Hippocampal formation (tissue), 2 donors: ENCODE measurements around the gene SNX14.
A peak's percentile ranks its signal among the peaks of the same experiment; 100 is the strongest.
"Not testable (repeated sequence)": the region's sequence is repeated elsewhere in the genome, so short reads cannot be mapped to it uniquely, and the experiment has no call there.

ENCODE experiments used
- DNase-seq, 2 donors: peaks; one replicate each; lab custom pipeline; 2025; lab: John Stamatoyannopoulos, UW

Gene SNX14

GRCh38 chr6:85593438-85594196 is at the start of gene SNX14:
TSS of gene SNX14 (minus strand) at chr6:85593858. CDS start at chr6:85593718, 140 bp downstream.
- DNase-seq: peak; percentile 89 to 92

GRCh38 chr6:85642774-85643536 is 49.3 kb upstream of the SNX14 start, which contains the start of gene SYNCRIP:
TSS of gene SYNCRIP (minus strand) at chr6:85642886. CDS start at chr6:85641439, 1,447 bp downstream.
- peak; percentile 98 for DNase-seq

- peak; percentile 29 to 35 for DNase-seq
These were observed 48.5 kb upstream of the SNX14 start for GRCh38 chr6:85641897-85642773.

GRCh38 chr6:85641522-85641896 is 47.9 kb upstream of the SNX14 start:
- DNase-seq: no peak

GRCh38 chr6:85640821-85641220 is 47.2 kb upstream of the SNX14 start:
- DNase-seq: no peak

GRCh38 chr6:85637579-85637978 is 43.9 kb upstream of the SNX14 start:
- DNase-seq: no peak

- DNase-seq: no peak
These were observed 38.7 kb upstream of the SNX14 start for GRCh38 chr6:85632164-85632942.

- not testable (repeated sequence) for DNase-seq
These were observed 37.5 kb upstream of the SNX14 start for GRCh38 chr6:85631117-85631516.

- DNase-seq: no peak
These were observed 34.7 kb upstream of the SNX14 start for GRCh38 chr6:85628353-85628752.

GRCh38 chr6:85620308-85620707 is 26.6 kb upstream of the SNX14 start:
- DNase-seq: no peak

GRCh38 chr6:85614780-85615179 is 21.1 kb upstream of the SNX14 start:
- DNase-seq: no peak

GRCh38 chr6:85612690-85613474 is 19.2 kb upstream of the SNX14 start:
- no peak for DNase-seq

- no peak for DNase-seq
These were observed 16.7 kb upstream of the SNX14 start for GRCh38 chr6:85610182-85610895.

- no peak for DNase-seq
These were observed 8.4 kb upstream of the SNX14 start for GRCh38 chr6:85602100-85602499.

- no peak for DNase-seq
These were observed 7.2 kb upstream of the SNX14 start for GRCh38 chr6:85600713-85601313.

- DNase-seq: peak in 1 of 2 donors; percentile 36
These were observed 706 bp upstream of the SNX14 start for GRCh38 chr6:85594197-85594930.

GRCh38 chr6:85592033-85592432 is 1.6 kb downstream of the SNX14 start:
- DNase-seq: no peak

- no peak for DNase-seq
These were observed 2.5 kb downstream of the SNX14 start for GRCh38 chr6:85591207-85591606.

GRCh38 chr6:85585741-85586140 is 7.9 kb downstream of the SNX14 start:
- DNase-seq: no peak
